Astrocyte of the cerebellum (primary cell): ENCODE data around the gene DENND4B.

ENCODE experiments used
- DNase-seq: peaks from one replicate; pipeline ENCODE4 v3.0.0-alpha.2; 2011; ENCODE audit warnings: low read depth
- H3K4me3 ChIP-seq: 2 replicates; pipeline ENCODE4 v1.5.1; 2011; ENCODE audit warnings: mild to moderate bottlenecking, low read depth, low read length, moderate library complexity
- in situ Hi-C: cut with HindIII; loops from 2 replicates; pipeline ENCODE4 v1.10.0; 2017; ENCODE audit warnings: low sequenced_read_pairs
- TF ChIP-seq, protein P1 (sequence below): IDR thresholded peaks from 2 replicates; pipeline ENCODE4 v1.5.1; 2012; ENCODE audit warnings: low read length, low read depth, moderate library complexity, mild to moderate bottlenecking; ENCODE audit errors: missing control alignments

The DENND4B gene

DNA sequence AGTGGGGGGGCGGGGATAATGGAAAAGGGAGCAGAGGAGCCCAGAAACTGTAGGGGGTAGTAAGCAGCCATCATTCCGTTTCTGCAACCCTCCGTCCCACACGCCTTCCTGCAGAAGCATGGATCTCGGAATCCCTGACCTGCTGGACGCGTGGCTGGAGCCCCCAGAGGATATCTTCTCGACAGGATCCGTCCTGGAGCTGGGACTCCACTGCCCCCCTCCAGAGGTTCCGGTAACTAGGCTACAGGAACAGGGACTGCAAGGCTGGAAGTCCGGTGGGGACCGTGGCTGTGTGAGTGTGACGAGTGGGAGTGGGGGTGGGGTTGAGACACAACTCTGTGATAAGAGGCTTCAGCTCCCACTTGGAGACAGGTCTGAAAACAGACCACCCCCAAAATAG, 21.9 kb upstream of the DENND4B start:
- TF ChIP-seq, protein P1, sequence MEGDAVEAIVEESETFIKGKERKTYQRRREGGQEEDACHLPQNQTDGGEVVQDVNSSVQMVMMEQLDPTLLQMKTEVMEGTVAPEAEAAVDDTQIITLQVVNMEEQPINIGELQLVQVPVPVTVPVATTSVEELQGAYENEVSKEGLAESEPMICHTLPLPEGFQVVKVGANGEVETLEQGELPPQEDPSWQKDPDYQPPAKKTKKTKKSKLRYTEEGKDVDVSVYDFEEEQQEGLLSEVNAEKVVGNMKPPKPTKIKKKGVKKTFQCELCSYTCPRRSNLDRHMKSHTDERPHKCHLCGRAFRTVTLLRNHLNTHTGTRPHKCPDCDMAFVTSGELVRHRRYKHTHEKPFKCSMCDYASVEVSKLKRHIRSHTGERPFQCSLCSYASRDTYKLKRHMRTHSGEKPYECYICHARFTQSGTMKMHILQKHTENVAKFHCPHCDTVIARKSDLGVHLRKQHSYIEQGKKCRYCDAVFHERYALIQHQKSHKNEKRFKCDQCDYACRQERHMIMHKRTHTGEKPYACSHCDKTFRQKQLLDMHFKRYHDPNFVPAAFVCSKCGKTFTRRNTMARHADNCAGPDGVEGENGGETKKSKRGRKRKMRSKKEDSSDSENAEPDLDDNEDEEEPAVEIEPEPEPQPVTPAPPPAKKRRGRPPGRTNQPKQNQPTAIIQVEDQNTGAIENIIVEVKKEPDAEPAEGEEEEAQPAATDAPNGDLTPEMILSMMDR, result no peak
- peak overlapping the region; percentile 53 for H3K4me3 ChIP-seq

DNA sequence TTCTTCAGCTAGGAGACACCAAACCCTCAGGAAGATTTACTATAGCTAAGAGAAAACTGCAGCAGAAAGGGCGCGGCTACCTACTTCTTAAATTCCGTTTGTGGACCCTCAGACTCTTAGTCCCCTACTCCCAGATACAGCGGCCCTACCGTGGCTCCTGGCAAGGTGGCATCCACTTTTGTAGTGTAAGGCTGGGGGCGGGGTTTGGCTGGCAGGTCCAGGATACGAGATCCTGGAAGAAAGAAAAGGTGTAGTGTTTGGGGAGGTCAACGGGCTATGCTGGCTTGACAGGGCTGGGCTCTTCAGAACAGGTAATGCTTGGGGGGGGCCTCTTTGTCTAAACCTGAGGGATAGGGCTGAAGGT, 21.5 kb upstream of the DENND4B start:
- in situ Hi-C loops, result no loop called here
- H3K4me3 ChIP-seq, result peak overlapping the region; percentile 53
- DNase-seq, result no peak
- TF ChIP-seq, protein P1, result no peak

More for the DNA sequence above, 21.9 kb upstream of the DENND4B start:
- in situ Hi-C loops, result no loop called here
- DNase-seq, result no peak

DNA sequence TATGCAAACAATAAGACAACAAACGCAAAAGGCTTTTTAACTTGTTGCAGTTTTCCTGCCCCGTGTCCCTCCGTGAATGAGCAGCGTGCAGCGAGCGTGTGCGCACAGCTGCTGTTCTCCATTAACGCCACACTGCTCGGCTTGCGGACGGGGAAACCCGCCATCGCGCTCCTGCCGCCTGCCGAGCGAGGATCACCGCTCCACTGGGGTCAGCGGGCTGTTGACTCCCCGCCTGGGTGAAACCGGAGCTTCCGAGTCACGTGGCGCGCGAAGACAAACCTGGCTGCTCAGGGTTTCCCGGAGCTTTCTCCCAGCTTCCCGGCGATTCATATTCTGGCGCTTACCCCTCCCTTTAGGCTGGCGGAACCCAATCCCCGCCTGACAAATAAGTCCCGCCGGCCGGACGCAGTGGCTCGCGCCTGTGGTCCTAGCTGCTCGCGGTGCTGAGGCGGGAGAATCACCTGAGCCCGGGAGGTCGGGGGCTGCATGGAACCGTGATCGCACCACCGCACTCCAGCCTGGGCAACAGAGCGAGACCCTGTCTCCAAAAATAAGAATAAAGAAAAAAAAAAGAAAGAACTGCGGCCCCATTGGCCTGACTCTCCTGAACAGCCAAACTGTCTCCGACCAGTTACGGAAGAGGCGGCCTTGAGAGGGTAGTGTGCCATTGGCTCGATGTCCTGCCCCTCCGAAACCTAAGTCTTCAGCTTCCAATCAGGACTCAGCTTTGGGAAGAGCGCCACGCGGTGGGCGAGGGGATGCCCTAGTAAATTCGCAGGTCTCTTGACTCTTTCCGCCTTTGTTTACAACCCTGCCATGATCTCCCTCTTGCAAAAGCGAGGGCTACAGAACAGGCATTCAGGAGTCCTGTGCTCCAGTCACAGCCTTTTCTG, 20.8 kb upstream of the DENND4B start, which contains the start of gene CREB3L4:
TSS of gene CREB3L4 (plus strand) at position 796 of the 893 bp plus-strand sequence. CDS start 624 bp downstream, outside the sequence.
- TF ChIP-seq, protein P1, result peak; percentile 43
- peak; percentile 97 for DNase-seq
- peak within 1 kb of the TSS; percentile 53 for H3K4me3 ChIP-seq
- in situ Hi-C loops, result no loop called here

- in situ Hi-C loops, result loop anchor here (5.0 kb wide), 1 partner anchor 147 kb away; no protein-coding TSS in a partner anchor
- TF ChIP-seq, protein P1, result no peak
- peak overlapping the region; percentile 89 for H3K4me3 ChIP-seq
- no peak for DNase-seq
Observed at GRCh38 chr1:153963850-153964331, 17.4 kb upstream of the DENND4B start.

DNA sequence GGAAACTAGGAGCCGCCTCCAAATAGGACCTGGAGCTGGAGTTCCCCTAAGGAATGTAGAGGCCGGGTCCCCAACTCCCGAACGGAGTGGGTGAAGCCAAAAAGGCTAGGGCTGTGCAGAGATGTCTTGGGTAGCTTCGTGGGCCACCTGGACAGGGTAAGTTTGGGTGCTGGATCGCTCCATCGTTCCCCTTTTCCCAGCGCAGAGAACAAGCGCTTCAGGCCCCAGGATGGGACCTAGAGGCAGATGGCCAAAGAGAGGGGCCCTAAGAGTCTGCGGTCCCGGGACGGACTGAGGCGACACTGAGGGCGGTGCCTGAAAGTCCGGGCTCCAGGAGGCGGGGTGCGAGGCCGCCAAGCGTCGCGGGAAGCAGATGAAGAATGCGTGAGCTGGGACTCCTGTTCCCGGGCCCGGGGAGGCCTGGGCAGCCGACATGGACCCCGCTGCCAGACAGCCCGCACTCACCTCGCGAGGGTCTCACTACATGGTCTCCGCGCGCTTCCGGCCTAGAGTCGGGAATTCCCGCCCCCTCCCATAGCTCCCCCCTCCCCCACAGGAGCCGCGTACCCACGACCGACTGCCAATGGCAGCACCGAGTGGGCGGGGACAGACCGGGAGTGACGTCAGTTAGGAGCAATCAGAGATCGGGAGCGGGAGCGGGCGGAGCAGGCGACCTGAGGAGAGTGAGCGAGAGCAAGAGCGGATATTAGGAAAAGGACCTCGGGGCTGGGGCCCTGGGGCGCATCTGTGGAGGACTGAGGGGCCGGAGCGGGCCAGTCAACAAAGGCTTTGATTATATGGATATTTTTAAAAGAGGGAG, 16.7 kb upstream of the DENND4B start, which contains the start of gene SLC39A1:
TSS of gene SLC39A1 (minus strand) at position 508 of the 820 bp plus-strand sequence. CDS start 822 bp downstream, outside the sequence.
- in situ Hi-C loops, result loop anchor here (5.0 kb wide), 1 partner anchor 146 kb away; no protein-coding TSS in a partner anchor
- peak within 1 kb of the TSS; percentile 89 for H3K4me3 ChIP-seq
- DNase-seq, result peak; percentile 91
- TF ChIP-seq, protein P1, result no peak
